SU-DHL-6 (cell line): ENCODE measurements around the gene PHACTR2.

Experiments used
- CTCF ChIP-seq: fragments of 200-600 bp; sonication (generic); IDR thresholded peaks from one replicate; pipeline ENCODE4 v1.5.1; 2017; ENCODE audit warnings: antibody characterized with exemption, mild to moderate bottlenecking, low read length, moderate library complexity; ENCODE audit not compliant: insufficient read depth, poor library complexity, severe bottlenecking
- EZH2phosphoT487 ChIP-seq: fragments of 200-600 bp; sonication (generic), shearing (Covaris generic); conservative IDR thresholded peaks from 2 replicates; pipeline ENCODE4 v1.6.1; 2018; ENCODE audit warnings: mild to moderate bottlenecking, antibody characterized with exemption, low read length, moderate library complexity, mixed read lengths

GRCh38 chr6:143758551-143758950 is 80.8 kb downstream of the PHACTR2 start:
- TF ChIP-seq CTCF (no peak), EZH2phosphoT487 (no peak)
